HepG2 (cell line): ENCODE results near the gene CLASRP. TPM values are rescaled to one million over a fixed set of nuclear protein-coding genes. Genes with fewer than 3 reads are reported as not detected.

Experiments used
- ATAC-seq: fragments of 200-7000 bp; cut with Tn5 transposase; 3 replicates; pipeline ENCODE4 v1.9.1; 2020; ENCODE audit warnings: mild to moderate bottlenecking, moderate library complexity
- BruUV-seq: library from RNA; stranded (reverse); fragments of 400-500 nt; replicated peaks from 2 replicates; lab custom pipeline; 2021; lab: Mats Ljungman, UMichigan
- CTCF ChIA-PET: fragments of 300-600 bp; formaldehyde crosslinking; extraction: SDS; loops from one replicate; lab custom pipeline; 2021; ENCODE audit warnings: low total read pairs, inconsistent platforms, low intra/inter-chr PET ratio; lab: Yijun Ruan, JAX
- POLR2A ChIA-PET: fragments of 350-600 bp; sonication (Branson Sonifier 250); formaldehyde crosslinking; loops from one replicate; lab custom pipeline; 2020; ENCODE audit warnings: antibody characterized with exemption, inconsistent platforms; lab: Yijun Ruan, JAX
- DNase-seq: peaks from one replicate; pipeline ENCODE4 v3.0.0-alpha.2; 2015; ENCODE audit warnings: low spot score
- FAIRE-seq: peaks from 3 replicates; lab custom pipeline; 2011; peaks lifted over from hg19 to GRCh38; lab: Jason Lieb, UNC
- H2AFZ ChIP-seq: one replicate; pipeline ENCODE4 v1.6.1; 2011; ENCODE audit warnings: low read length, inconsistent platforms
- H3K27ac ChIP-seq: fragments of 300-600 bp; 3 replicates; pipeline ENCODE4 v1.8.0; 2011; ENCODE audit warnings: mixed run types, mild to moderate bottlenecking, mixed read lengths, low read length, inconsistent platforms; ENCODE audit not compliant: insufficient read depth; ENCODE audit errors: extremely low read length
- H3K27me3 ChIP-seq, 2 experiments: fragments of 200-600 bp in 1 of 2; 2 replicates in 1 of 2; 3 replicates in 1 of 2; pipeline versions ENCODE4 v1.6.0 to v1.8.0; 2011; ENCODE audit warnings: low read length in 2 of 2, mild to moderate bottlenecking in 2 of 2, moderate library complexity in 2 of 2, inconsistent platforms in 1 of 2; ENCODE audit not compliant: insufficient read depth in 2 of 2, control insufficient read depth in 1 of 2
- H3K36me3 ChIP-seq, 2 experiments: fragments of 200-600 bp in 1 of 2; replicated peaks in 1 of 2; 2 replicates in 1 of 2; 3 replicates in 1 of 2; pipeline versions ENCODE4 v1.5.1 to v1.8.0; 2011; ENCODE audit warnings: low read length in 2 of 2, inconsistent platforms in 1 of 2; ENCODE audit not compliant: insufficient read depth in 2 of 2, control insufficient read depth in 1 of 2
- H3K4me1 ChIP-seq: 2 replicates; pipeline ENCODE4 v1.5.1; 2012; ENCODE audit warnings: low read length, inconsistent platforms; ENCODE audit not compliant: insufficient read depth
- H3K4me2 ChIP-seq: 2 replicates; pipeline ENCODE4 v1.6.0; 2011; ENCODE audit warnings: low read depth, low read length, inconsistent platforms
- H3K4me3 ChIP-seq, 3 experiments: fragments of 200-600 bp in 1 of 3; sonication (generic), shearing (Covaris generic) in 1 of 3; replicated peaks in 1 of 3; 2 replicates each; pipeline ENCODE4 v1.5.1; 2011 to 2016; ENCODE audit warnings: low read length in 3 of 3, inconsistent platforms in 2 of 3, low read depth in 2 of 3, mild to moderate bottlenecking in 2 of 3, control low read depth in 1 of 3, mixed read lengths in 1 of 3; ENCODE audit not compliant: insufficient read depth in 1 of 3
- H3K79me2 ChIP-seq: one replicate; pipeline ENCODE4 v1.6.1; 2011; ENCODE audit warnings: low read length, inconsistent platforms; ENCODE audit not compliant: insufficient read depth
- H3K9ac ChIP-seq: 2 replicates; pipeline ENCODE4 v1.6.0; 2011; ENCODE audit warnings: mild to moderate bottlenecking, low read depth, low read length, inconsistent platforms; ENCODE audit not compliant: insufficient read depth
- H3K9me3 ChIP-seq: 2 replicates; pipeline ENCODE4 v1.5.1; 2012; ENCODE audit warnings: mild to moderate bottlenecking, low read length
- H4K20me1 ChIP-seq: 2 replicates; pipeline ENCODE4 v1.6.0; 2011; ENCODE audit warnings: inconsistent platforms, mild to moderate bottlenecking, low read length, moderate library complexity; ENCODE audit not compliant: insufficient read depth
- MLXIP ChIP-seq: sonication (generic); formaldehyde crosslinking; IDR thresholded peaks from 2 replicates; pipeline ENCODE4 v1.9.0; 2021; ENCODE audit warnings: missing genetic modification reagents, borderline replicate concordance
- PHF8 ChIP-seq: sonication (generic); formaldehyde crosslinking; IDR thresholded peaks from 2 replicates; pipeline ENCODE4 v1.5.0; 2020; ENCODE audit warnings: missing genetic modification reagents
- SIN3B ChIP-seq: fragments of 150-350 bp; IDR thresholded peaks from 2 replicates; pipeline ENCODE4 v1.6.1; 2014; ENCODE audit warnings: low read length
- TCF7 ChIP-seq: sonication (generic); IDR thresholded peaks from 2 replicates; pipeline ENCODE4 v1.6.1; 2016; ENCODE audit warnings: antibody characterized with exemption, low read depth
- ZNF256 ChIP-seq: sonication (generic); formaldehyde crosslinking; conservative IDR thresholded peaks from 2 replicates; pipeline ENCODE4 v1.4.0; 2020; ENCODE audit warnings: missing genetic modification reagents
- ZNF34 ChIP-seq: sonication (generic); formaldehyde crosslinking; IDR thresholded peaks from 2 replicates; pipeline ENCODE4 v1.4.0; 2020; ENCODE audit warnings: mild to moderate bottlenecking, missing genetic modification reagents, borderline replicate concordance
- ZNF607 ChIP-seq: sonication (generic); formaldehyde crosslinking; IDR thresholded peaks from 2 replicates; pipeline ENCODE4 v1.5.1; 2020; ENCODE audit warnings: missing genetic modification reagents, mild to moderate bottlenecking, borderline replicate concordance
- ZNF639 ChIP-seq: conservative IDR thresholded peaks from 2 replicates; pipeline ENCODE4 v1.6.1; 2018; ENCODE audit warnings: missing genetic modification reagents
- ZNF724P ChIP-seq: sonication (generic); formaldehyde crosslinking; IDR thresholded peaks from 2 replicates; pipeline ENCODE4 v1.8.0; 2022; ENCODE audit warnings: missing genetic modification reagents, borderline replicate concordance
- ZXDC ChIP-seq: sonication (generic); formaldehyde crosslinking; IDR thresholded peaks from 2 replicates; pipeline ENCODE4 v1.5.0; 2020; ENCODE audit warnings: mild to moderate bottlenecking, missing genetic modification reagents
- WGBS: methylation state at CpG from one replicate; pipeline ENCODE4 v1.1.6; 2017; ENCODE audit warnings: low lambda C conversion rate; 5-methylcytosine and 5-hydroxymethylcytosine counted together
- in situ Hi-C: cut with HindIII; loops from 2 replicates; pipeline ENCODE4 v1.10.0; 2017; ENCODE audit warnings: low pct_unique_long_range_greater_than_20kb; ENCODE audit not compliant: extremely low pct_ligation_motif_present
- intact Hi-C: fragments of 100-400 bp; cut with micrococcal nuclease; formaldehyde crosslinking; loops from one replicate; pipeline ENCODE4 v1.10.0; 2022; ENCODE audit not compliant: unreplicated experiment
- polyA plus RNA-seq, 8 experiments: library from polyadenylated mRNA; depleted of rRNA in 3 of 8; stranded (reverse) in 7 of 8; unstranded in 1 of 8; fragments of >200 nt; fragmentation: Illumina TruSeq in 4 of 8; extraction: Trizol in 4 of 8; gene quantifications; 2 replicates each; pipeline versions ENCODE4 v1.2.1 to v1.2.3, GENCODE V29; 2011 to 2016; ENCODE audit warnings: low read depth in 4 of 8, missing spikeins in 1 of 8, mixed read lengths in 1 of 8; ENCODE audit not compliant: insufficient read depth in 1 of 8
- total RNA-seq, 5 experiments: library from RNA; depleted of rRNA; stranded (reverse); fragments of >200 nt; fragmentation: Illumina TruSeq; extraction: Trizol; gene quantifications; 2 replicates each; pipeline ENCODE4 v1.2.3, GENCODE V29; 2016; ENCODE audit warnings: low read depth in 1 of 5
- TF ChIP-seq, protein P1 (sequence below): sonication (generic); formaldehyde crosslinking; conservative IDR thresholded peaks from 2 replicates; pipeline ENCODE4 v1.4.0; 2020; ENCODE audit warnings: missing genetic modification reagents

Gene CLASRP
- total and polyA plus RNA-seq, 2 of the 13 experiments (the other 11 are each of a cell fraction or from before 2014, with no cell fraction given): 32.0 to 51.4 TPM

DNA sequence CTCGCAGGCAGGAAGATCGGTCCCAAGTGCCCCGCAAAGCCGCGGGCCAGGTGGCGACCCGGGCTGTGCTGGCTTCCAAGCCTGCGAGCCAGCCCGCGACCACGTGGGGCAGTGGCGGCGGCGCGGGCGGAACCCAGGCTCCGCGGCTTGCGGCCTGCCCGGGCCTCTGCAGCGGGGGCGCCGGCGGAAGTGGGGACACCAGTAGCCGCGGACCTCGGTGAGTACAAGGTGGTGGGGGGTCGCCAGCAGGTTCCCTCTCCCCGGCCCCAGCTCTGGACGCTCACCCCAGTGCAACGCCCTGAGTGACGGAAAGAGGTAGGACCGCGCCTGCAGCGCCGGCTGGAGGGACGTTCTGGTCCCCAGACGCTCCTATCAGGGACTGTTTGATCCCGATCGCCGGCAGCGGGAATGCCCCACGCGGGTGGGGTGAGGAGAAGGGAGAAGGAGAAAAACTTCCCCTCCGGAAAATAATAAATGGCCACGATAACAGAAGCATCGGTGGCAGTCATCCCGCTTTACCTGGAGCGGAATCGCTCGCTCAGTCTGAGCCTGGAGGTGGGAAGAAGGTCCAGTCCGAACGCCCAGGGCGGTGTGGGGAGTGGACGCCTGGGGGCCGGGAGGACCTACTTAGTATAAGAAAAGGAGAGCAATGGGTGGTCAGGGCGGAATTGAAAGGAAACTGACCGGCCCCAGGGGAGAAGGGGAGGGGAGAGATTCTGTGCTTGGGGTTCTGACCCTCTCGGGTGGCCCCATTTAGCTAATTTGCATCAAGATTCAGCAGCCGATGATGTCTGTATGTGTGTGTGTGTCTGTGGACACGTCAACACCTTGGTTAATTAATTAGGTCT, 40.4 kb downstream of the CLASRP start, which contains the start of gene GEMIN7:
Gene GEMIN7, plus strand, starts transcription at position 198 of the 848 bp plus-strand sequence. CDS start 10,855 bp downstream, outside the sequence.
- POLR2A ChIA-PET: interaction anchor here (0.9 to 2.6 kb wide), 11 partner anchors 13 to 173 kb away, joined by 3 to 14 read pairs (median 4); partner anchors contain the start of genes APOE, CLASRP, PPP1R37 and TRAPPC6A
- Histone ChIP-seq H3K4me2 (peak within 1 kb of the TSS; percentile 92), H3K4me1 (peaks cover 51% of the 10 kb centered on the region), H4K20me1 (no peaks in the 10 kb centered on the region), H3K9me3 (no peaks in the 10 kb centered on the region), H3K4me3 (peak within 1 kb of the TSS; percentile 87 to 95 (median 93)), H3K9ac (peak within 1 kb of the TSS; percentile 92), H3K36me3 (peaks cover 5 to 9% of the 10 kb centered on the region in 2 experiments; a peak in 4 of 5 replicates), H2AFZ (peak within 1 kb of the TSS; percentile 62), H3K79me2 (peaks cover 37% of the 10 kb centered on the region), H3K27ac (peak within 1 kb of the TSS; percentile 77), H3K27me3 (no peaks in the 10 kb centered on the region; a peak in 1 of 5 replicates)
- in situ Hi-C loops: no loop called here
- ATAC-seq (peak; percentile 74), DNase-seq (peak; percentile 60), FAIRE-seq (peak; percentile 8)
- CTCF ChIA-PET: no interaction called here
- WGBS: 1% methylated on average over 36 of the region's 61 CpGs
- BruUV-seq: TSS peak; percentile 80
- intact Hi-C loops: loop anchor here (5.0 kb wide), 1 partner anchor 48 kb away; no protein-coding TSS in a partner anchor
- TF ChIP-seq PHF8 (CRISPR knock-in tag): peak; percentile 85
- peak; percentile 58; the same call in 1 of the 2 replicates for TF ChIP-seq ZNF724P
- no peak for TF ChIP-seq TCF7
- TF ChIP-seq ZNF639 (CRISPR knock-in tag): peak; percentile 79; the same call in 1 of the 2 replicates
- TF ChIP-seq ZNF607 (CRISPR knock-in tag): peak; percentile 93
- TF ChIP-seq MLXIP (CRISPR knock-in tag): peak; percentile 83; the same call in 1 of the 2 replicates
- peak; percentile 97 for TF ChIP-seq ZXDC (CRISPR knock-in tag)
- TF ChIP-seq, protein P1, sequence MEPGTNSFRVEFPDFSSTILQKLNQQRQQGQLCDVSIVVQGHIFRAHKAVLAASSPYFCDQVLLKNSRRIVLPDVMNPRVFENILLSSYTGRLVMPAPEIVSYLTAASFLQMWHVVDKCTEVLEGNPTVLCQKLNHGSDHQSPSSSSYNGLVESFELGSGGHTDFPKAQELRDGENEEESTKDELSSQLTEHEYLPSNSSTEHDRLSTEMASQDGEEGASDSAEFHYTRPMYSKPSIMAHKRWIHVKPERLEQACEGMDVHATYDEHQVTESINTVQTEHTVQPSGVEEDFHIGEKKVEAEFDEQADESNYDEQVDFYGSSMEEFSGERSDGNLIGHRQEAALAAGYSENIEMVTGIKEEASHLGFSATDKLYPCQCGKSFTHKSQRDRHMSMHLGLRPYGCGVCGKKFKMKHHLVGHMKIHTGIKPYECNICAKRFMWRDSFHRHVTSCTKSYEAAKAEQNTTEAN (CRISPR knock-in tag): peak; percentile 65; the same call in 1 of the 2 replicates
- peak; percentile 90 for TF ChIP-seq SIN3B
- peak; percentile 83; the same call in 1 of the 2 replicates for TF ChIP-seq ZNF34 (CRISPR knock-in tag)
- TF ChIP-seq ZNF256 (CRISPR knock-in tag): no peak
